Measurements from ENCODE around the gene EBP. TPM values are rescaled to one million over a fixed set of nuclear protein-coding genes. Genes with fewer than 3 reads are reported as not detected.
A peak's percentile ranks its signal among the peaks of the same experiment; 100 is the strongest.

Gene EBP
- total RNA-seq, 3 donors from 2014 or later: 20.3 to 22.0 (median 20.6) TPM

DNA sequence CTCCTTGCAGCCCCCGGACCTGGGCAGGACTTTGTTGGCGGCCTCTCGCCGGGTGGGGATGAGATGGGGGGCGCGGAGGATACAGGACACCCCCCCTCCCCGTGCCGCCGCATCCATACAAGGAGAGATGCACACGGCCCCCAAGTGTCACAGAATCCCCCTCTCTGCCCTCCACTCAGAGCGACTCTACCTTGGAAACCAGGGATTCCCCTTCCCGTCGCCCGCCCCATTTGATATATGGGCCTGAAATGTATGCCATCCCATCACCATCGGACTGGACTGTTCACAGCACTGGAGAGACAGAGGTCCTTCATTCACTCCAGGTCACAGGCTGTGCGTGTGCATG lies 12.4 kb upstream of the EBP start:
- Histone ChIP-seq H3K27ac (peak overlapping the region; percentile 65 to 87), H3K27me3 (peaks cover 0 to 24% of the 10 kb centered on the region in 2 donors), H3K4me3 (peak overlapping the region; percentile 61 to 71 (median 69)), H3K9me3 (no peaks in the 10 kb centered on the region), H3K36me3 (no peaks in the 10 kb centered on the region), H3K4me1 (no peaks in the 10 kb centered on the region)
- no peak for DNase-seq (ENCODE audit: low spot score in 2 of 2)
- intact Hi-C loops (cut with DNase I; ENCODE audit: low total_unique reads): no loop called here
- TF ChIP-seq, protein P1, sequence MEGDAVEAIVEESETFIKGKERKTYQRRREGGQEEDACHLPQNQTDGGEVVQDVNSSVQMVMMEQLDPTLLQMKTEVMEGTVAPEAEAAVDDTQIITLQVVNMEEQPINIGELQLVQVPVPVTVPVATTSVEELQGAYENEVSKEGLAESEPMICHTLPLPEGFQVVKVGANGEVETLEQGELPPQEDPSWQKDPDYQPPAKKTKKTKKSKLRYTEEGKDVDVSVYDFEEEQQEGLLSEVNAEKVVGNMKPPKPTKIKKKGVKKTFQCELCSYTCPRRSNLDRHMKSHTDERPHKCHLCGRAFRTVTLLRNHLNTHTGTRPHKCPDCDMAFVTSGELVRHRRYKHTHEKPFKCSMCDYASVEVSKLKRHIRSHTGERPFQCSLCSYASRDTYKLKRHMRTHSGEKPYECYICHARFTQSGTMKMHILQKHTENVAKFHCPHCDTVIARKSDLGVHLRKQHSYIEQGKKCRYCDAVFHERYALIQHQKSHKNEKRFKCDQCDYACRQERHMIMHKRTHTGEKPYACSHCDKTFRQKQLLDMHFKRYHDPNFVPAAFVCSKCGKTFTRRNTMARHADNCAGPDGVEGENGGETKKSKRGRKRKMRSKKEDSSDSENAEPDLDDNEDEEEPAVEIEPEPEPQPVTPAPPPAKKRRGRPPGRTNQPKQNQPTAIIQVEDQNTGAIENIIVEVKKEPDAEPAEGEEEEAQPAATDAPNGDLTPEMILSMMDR (IDR thresholded peaks at IDR 0.05): no peak
- no peak for TF ChIP-seq POLR2A (IDR thresholded peaks at IDR 0.05)
- TF ChIP-seq POLR2AphosphoS5 (IDR thresholded peaks at IDR 0.05): no peak

- DNase-seq (ENCODE audit: low spot score in 2 of 2): no peak
- peak overlapping the region; percentile 61 to 71 (median 69) for H3K4me3 ChIP-seq
- no peak for TF ChIP-seq POLR2AphosphoS5 (IDR thresholded peaks at IDR 0.05)
- TF ChIP-seq, protein P1 (IDR thresholded peaks at IDR 0.05): no peak
- TF ChIP-seq POLR2A (IDR thresholded peaks at IDR 0.05): no peak
- H3K4me1 ChIP-seq: no peaks in the 10 kb centered on the region
- peaks cover 0 to 24% of the 10 kb centered on the region in 2 donors for H3K27me3 ChIP-seq
- no peak overlapping the region for H3K27ac ChIP-seq
- no peaks in the 10 kb centered on the region for H3K9me3 ChIP-seq
- intact Hi-C loops (cut with DNase I; ENCODE audit: low total_unique reads): no loop called here
- no peaks in the 10 kb centered on the region for H3K36me3 ChIP-seq
Measured at GRCh38 chrX:48509619-48510018, 12.0 kb upstream of the EBP start.

GRCh38 chrX:48511560-48511959 lies 10.0 kb upstream of the EBP start:
- DNase-seq (ENCODE audit: low spot score in 2 of 2): no peak
- H3K4me1 ChIP-seq: no peaks in the 10 kb centered on the region

DNA sequence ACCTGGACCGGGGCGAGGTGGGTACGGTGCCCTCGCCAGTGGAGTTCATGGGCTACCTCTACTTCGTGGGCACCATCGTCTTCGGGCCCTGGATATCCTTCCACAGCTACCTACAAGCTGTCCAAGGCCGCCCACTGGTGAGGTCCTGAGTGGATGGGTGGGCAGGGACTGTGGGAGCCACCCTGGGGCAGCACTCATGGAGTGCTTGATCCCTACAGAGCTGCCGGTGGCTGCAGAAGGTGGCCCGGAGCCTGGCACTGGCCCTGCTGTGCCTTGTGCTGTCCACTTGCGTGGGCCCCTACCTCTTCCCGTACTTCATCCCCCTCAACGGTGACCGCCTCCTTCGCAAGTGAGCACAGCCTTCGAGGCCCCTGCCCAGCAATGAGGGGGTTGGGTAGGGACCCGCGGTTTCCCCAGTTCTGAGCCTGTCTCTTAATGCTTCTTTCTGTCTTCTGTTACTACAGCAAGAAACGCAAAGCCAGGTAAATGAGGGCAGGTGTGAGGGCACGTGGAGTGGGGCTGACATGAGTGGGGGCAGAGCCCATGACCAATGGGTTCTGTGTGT lies 9.2 kb upstream of the EBP start:
- DNase-seq (ENCODE audit: low spot score in 2 of 2): no peak
- intact Hi-C loops (cut with DNase I; ENCODE audit: low total_unique reads): no loop called here

More at GRCh38 chrX:48511560-48511959, 10.0 kb upstream of the EBP start:
- Histone ChIP-seq H3K4me3 (no peak overlapping the region), H3K9me3 (no peaks in the 10 kb centered on the region), H3K27ac (no peak overlapping the region), H3K36me3 (no peaks in the 10 kb centered on the region), H3K27me3 (peaks cover 0 to 35% of the 10 kb centered on the region in 2 donors)
- TF ChIP-seq POLR2A (IDR thresholded peaks at IDR 0.05): no peak
- TF ChIP-seq, protein P1 (IDR thresholded peaks at IDR 0.05): no peak
- TF ChIP-seq POLR2AphosphoS5 (IDR thresholded peaks at IDR 0.05): no peak
- intact Hi-C loops (cut with DNase I; ENCODE audit: low total_unique reads): no loop called here

DNA sequence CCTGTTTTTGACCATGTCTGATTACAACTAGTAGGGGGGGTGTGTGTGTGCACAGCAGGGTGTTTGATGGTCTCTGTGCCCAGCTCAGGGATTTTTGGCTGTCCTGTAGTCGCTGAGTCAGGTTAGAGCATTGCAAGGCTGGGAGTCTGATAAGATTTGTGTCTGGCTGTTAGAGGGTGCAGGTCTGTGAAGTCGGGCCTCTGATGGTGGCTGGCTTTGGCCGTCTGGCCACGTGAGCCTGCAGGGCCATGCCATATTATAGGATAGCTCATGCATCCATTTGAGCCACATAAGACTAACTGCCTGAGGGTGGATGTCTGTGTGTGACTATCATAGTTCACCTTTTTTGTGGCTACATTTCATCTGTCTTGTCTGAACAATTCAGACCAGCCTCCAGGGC lies 7.9 kb upstream of the EBP start:
- Histone ChIP-seq H3K9me3 (no peaks in the 10 kb centered on the region), H3K27me3 (peaks cover 0 to 35% of the 10 kb centered on the region in 2 donors), H3K4me1 (no peaks in the 10 kb centered on the region), H3K4me3 (no peak overlapping the region), H3K36me3 (no peaks in the 10 kb centered on the region), H3K27ac (no peak overlapping the region)
- no peak for DNase-seq (ENCODE audit: low spot score in 2 of 2)
- TF ChIP-seq POLR2A (IDR thresholded peaks at IDR 0.05) (no peak), POLR2AphosphoS5 (IDR thresholded peaks at IDR 0.05) (no peak)
- TF ChIP-seq, protein P1 (IDR thresholded peaks at IDR 0.05): no peak
- intact Hi-C loops (cut with DNase I; ENCODE audit: low total_unique reads): no loop called here

More for the DNA sequence above, 9.2 kb upstream of the EBP start:
- H3K4me3 ChIP-seq: no peak overlapping the region
- no peaks in the 10 kb centered on the region for H3K4me1 ChIP-seq
- no peak overlapping the region for H3K27ac ChIP-seq
- H3K9me3 ChIP-seq: no peaks in the 10 kb centered on the region
- peaks cover 0 to 35% of the 10 kb centered on the region in 2 donors for H3K27me3 ChIP-seq
- H3K36me3 ChIP-seq: no peaks in the 10 kb centered on the region
- TF ChIP-seq, protein P1 (IDR thresholded peaks at IDR 0.05): no peak
- TF ChIP-seq POLR2AphosphoS5 (IDR thresholded peaks at IDR 0.05) (no peak), POLR2A (IDR thresholded peaks at IDR 0.05) (no peak)

Measured in breast epithelium (tissue), 4 donors.